SU-DHL-6 (cell line): ENCODE measurements around the gene SLC28A3.

ENCODE experiments used
- EZH2phosphoT487 ChIP-seq: fragments of 200-600 bp; sonication (generic), shearing (Covaris generic); conservative IDR thresholded peaks from 2 replicates; pipeline ENCODE4 v1.6.1; 2018; ENCODE audit warnings: mild to moderate bottlenecking, antibody characterized with exemption, low read length, moderate library complexity, mixed read lengths
- TF ChIP-seq, protein P1 (sequence below): fragments of 200-600 bp; sonication (generic); IDR thresholded peaks from one replicate; pipeline ENCODE4 v1.5.1; 2017; ENCODE audit warnings: antibody characterized with exemption, mild to moderate bottlenecking, low read length, moderate library complexity; ENCODE audit not compliant: insufficient read depth, poor library complexity, severe bottlenecking

DNA sequence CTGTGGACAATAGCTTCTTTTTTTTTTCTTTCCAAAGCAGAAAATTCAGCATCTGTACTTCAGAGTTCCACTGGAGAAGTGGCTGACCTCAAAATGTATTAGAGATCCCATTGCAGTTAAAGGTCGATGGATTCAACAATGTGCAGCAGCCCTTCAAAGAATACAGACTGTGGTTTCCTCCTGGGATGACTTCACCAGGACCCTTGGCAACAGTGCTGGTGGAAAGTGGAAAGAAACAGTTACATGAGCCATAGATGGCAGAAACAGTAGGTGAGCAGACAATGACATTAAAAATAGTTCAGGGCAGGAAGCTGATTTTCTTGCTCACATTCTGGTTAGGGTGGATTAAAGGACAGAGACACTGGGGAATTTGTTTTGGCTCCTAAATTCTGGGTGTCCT is 62.4 kb downstream of the SLC28A3 start:
- TF ChIP-seq, protein P1, sequence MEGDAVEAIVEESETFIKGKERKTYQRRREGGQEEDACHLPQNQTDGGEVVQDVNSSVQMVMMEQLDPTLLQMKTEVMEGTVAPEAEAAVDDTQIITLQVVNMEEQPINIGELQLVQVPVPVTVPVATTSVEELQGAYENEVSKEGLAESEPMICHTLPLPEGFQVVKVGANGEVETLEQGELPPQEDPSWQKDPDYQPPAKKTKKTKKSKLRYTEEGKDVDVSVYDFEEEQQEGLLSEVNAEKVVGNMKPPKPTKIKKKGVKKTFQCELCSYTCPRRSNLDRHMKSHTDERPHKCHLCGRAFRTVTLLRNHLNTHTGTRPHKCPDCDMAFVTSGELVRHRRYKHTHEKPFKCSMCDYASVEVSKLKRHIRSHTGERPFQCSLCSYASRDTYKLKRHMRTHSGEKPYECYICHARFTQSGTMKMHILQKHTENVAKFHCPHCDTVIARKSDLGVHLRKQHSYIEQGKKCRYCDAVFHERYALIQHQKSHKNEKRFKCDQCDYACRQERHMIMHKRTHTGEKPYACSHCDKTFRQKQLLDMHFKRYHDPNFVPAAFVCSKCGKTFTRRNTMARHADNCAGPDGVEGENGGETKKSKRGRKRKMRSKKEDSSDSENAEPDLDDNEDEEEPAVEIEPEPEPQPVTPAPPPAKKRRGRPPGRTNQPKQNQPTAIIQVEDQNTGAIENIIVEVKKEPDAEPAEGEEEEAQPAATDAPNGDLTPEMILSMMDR, result no peak
- TF ChIP-seq EZH2phosphoT487, result no peak
